NCI-H128 (cell line): ENCODE results near the gene ZBTB43.

Experiments used
- DNase-seq: peaks from one replicate; lab custom pipeline; 2025; ENCODE audit not compliant: unreplicated experiment; lab: John Stamatoyannopoulos, UW

ZBTB43 gene

DNA sequence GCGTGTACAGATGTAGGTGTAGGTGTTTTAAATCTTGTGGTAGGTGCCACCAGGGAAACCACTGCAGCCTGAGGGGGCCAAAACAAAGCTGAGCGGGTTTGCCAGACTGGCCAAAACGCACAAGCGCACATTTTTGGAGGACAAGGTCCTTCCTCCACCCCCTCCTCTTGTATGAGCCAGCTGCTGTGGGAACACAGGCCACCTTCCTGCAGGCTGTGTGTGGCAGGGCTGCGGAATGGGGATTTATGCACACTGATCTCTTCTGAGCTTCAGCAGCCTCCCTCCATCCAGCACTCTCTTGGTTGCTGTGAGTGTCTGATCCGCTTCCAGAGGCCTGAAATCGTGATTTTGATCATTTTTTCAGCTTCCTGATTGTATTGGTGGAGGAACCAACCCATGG is 22.4 kb downstream of the ZBTB43 start:
- DNase-seq = no peak

DNA sequence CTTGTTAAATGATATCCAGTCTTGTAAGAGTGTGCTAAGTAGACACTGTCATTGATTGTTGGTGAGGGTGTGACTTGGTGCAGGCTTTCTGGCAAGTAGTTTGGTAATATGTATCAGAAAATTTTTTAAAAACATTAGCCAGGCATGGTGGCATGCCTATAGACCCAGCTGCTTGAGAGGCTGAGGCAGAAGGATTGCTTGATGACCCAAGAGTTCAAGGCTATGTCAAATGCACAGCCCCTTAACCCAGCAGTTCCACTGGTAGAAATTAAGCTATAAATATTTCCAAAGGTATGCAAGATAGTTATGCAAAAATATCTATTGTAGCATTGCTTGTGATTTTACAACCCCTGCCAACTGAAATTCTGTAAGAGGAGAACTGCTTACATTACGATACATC is 24.2 kb downstream of the ZBTB43 start:
- no peak for DNase-seq

GRCh38 chr9:126830827-126831226 is 26.0 kb downstream of the ZBTB43 start:
- DNase-seq = no peak

DNA sequence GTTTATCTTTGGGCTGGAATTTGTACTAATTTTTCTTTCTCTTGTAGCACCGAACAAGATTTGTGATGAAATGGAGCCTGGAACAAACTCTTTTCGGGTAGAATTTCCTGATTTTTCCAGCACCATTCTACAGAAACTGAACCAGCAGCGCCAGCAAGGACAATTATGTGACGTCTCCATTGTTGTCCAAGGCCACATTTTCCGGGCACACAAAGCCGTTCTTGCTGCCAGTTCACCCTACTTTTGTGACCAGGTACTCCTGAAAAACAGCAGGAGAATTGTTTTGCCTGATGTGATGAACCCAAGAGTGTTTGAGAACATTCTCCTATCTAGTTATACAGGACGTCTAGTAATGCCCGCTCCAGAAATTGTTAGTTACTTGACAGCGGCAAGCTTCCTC is 27.6 kb downstream of the ZBTB43 start:
- no peak for DNase-seq

- no peak for DNase-seq
Observed at GRCh38 chr9:126833020-126833419, 28.2 kb downstream of the ZBTB43 start.

DNA sequence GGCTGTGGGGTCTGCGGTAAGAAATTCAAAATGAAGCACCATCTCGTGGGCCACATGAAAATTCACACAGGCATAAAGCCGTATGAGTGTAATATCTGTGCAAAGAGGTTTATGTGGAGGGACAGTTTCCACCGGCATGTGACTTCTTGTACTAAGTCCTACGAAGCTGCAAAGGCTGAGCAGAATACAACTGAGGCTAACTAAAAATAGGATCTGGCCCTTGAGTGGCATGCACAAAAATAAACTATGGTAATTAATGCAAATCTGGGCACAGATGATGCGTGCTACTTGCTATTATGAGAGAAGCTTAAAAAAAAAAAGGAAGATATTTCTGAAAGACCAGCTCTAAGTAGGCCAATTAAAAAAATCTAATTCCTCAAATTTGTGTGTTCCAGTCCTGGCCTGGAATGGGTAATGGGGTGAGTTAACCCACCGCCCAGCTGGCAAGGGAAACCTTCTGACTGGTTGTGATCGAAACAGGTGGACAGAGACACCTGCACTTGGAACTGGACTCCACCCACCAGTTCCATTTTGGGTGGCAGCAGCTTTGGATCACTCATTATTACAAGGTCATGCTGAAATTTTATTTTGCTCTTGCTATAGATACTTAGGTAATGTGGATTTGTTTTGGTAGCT is 29.0 kb downstream of the ZBTB43 start:
- DNase-seq = no peak

DNA sequence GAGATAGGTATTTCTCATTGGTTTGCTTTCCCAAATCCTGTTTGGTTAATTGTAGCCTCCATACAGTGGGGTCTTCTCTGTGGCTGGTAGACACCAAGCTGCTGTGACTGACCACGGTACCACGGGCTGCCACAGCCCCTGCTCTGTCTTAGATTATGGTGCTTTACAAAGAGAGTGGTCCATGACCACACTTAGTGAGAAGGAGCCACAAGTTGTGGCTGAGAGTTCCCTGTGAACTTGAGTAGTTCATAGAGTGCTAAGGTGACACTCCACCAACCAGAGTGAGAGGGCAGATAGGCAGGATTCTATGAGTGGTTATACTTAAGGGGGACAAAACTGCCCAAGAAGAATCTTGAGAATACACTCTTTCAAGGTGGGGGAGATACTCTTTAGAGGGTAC is 29.8 kb downstream of the ZBTB43 start:
- no peak for DNase-seq

- DNase-seq = no peak
Observed at GRCh38 chr9:126836216-126836615, 31.4 kb downstream of the ZBTB43 start.

DNA sequence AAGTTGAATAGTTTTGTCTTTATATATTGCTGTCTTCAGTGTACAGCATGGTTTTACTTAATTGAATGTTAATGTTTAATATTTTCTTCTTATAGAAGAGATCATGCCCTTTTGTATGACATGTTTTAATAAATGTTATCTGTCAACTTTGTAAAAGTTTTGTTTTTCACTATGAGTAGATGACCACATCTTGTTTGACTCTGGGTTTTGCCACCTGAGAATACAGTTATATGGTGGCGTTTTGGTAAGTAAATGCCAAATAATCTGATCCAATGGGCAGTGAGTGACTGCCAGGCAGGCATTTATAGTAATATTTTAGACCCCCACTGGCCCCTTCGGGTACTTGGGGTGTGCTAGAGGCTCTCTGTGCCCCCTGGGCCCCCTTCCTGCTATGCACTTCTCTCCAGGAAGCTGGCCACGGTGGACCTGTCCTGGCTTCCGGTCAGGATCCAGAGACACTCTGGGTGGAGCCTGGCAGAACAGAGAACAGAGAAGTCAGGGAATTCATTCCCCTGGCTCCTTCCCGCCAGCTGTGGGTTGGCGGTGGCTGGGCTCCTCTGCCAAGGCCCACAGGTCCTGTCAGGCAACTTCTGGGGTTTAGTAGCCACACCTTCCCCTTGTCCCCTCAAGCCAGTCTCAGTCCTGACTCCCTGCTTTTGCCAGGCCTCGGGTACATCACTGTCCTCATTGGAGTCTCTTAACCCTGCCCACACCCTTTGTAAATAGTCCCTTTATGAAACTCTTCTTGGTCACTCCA is 33.4 kb downstream of the ZBTB43 start:
- no peak for DNase-seq

DNA sequence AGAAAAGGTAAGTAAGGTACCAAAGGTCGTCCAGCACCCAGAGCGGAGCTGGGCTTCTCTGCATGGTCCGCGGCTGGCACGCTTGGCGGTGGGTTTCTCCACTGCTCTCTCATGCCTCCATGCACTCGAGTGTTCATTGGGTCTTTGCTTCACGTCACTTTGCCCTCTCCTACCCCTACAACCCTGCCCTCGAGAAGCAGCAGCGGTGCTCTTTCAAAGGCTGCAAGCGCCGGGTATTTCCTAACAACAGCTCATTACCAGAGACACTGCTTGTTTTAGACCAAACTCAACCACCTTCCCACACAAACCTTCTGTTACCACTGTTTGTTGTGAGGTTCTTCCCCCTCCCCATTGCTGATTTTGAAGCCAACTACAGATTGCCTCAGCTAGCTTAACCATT is 34.1 kb downstream of the ZBTB43 start:
- no peak for DNase-seq

DNA sequence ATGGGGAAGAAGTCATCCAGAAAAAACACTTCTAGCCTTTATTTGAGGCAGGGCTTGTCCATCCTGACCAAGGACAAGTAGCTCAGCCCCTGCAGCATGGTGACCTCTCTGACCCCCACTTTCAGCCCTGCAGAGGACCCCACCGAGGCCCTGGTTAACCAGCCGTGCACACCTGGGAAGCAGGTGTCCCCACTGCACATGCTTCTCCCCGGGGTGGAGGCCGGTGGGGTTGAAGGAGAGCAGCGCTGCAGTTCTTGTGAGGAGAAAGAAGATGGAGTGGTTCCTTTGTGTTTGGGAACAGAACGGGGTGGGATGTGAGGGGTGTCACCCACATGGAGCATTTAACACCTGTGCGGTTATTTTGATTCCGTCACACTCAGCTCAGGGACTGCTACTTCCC is 34.5 kb downstream of the ZBTB43 start:
- no peak for DNase-seq

DNA sequence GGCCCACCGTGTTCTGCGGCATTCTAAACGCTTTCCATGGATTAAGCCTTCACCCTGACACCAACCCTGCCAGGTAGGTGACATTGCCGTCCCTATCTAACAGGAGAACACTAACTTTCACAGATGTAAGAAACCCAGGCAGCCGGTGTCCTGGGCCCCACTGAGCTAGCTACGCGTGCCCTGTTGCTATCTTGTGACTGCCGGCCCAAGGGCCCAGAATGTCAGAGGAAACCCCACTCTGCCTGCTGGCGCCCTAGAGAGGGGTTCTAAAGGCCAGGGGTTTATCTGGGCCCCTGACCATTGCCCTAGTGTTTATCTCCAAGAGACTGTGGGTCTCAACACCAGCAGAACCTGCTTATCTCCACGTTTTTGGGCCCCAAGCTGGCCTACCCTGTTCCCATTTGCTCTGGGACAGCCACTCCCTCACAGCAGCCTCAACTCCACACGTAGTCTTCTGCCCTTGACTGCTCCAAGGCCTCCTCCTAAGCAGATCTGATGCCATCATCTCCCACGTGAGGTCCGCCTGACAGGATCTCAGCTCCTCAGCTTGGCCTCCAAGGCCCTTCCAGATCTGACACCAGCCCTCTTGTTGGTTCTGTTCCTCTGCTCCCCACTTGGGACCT is 37.5 kb downstream of the ZBTB43 start:
- no peak for DNase-seq

- no peak for DNase-seq
Observed at GRCh38 chr9:126842977-126843799, 38.3 kb downstream of the ZBTB43 start.

DNA sequence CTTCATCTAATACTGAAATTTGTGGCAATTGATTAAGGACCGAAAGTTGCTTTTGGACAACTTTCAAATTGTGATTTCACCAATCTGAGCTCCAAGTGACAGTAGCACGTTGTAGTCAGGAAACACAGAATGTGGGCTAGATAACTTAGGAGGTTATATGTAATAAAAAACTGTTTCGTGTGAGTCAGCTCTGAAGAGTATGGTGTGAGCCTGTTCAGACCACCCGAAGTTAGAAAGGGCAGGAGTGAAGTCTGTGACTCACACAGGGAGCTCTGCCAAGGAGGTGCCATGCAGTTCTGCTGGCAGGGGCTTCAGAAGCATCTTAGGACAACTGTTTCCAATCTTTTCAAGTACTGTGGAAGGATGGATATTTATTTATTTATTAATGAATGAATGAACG is 39.2 kb downstream of the ZBTB43 start:
- DNase-seq = no peak

DNA sequence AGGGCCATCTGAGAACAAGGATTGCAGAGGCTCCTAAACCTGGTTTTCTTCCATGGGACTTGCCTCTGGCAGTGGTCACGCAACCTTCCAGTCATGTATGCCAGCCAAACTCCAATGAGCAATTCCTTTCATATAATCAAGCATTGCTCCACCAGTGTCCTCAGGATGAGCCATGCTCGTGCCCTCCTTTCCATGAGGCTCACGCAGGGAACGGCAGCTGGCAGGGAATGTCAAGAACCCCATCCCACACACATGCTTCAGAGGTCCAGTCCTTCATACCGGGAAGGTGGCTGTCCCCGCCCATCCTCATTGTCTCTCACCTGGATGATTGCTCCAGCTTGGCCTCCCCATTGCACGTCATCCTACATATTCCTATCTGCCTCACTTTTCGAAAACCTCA is 42.2 kb downstream of the ZBTB43 start:
- no peak for DNase-seq

- DNase-seq = no peak
Observed at GRCh38 chr9:126849591-126850225, 44.9 kb downstream of the ZBTB43 start.

DNA sequence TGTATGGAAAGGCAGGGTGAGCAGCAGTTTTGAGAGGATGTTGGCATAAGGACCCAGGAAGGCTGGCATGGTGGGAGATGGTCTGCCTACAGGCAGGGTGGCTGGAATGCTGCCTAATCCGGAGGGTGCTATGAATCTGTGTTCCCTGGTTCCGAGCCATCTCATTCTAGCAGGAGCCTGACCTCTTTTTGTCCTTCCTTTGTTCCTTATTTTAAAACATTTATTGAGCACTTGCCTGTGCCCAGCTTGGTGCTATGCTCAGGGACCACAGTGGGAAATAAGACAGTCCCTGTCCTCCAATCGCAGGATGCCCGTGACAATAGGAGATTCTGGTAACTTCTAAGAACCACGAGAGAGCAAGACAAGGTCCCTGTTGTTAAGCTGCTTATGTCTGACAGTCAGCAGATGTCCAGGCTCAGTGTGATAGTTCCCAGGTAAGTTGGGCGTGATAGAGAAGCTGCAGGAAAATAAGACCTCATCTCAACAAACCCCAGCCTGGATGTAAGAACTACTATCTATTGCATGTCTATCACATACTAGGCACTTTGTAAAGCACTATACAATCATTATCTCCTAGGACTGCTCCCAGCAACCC is 46.5 kb downstream of the ZBTB43 start:
- DNase-seq = no peak

- no peak for DNase-seq
Observed at GRCh38 chr9:126852086-126852688, 47.3 kb downstream of the ZBTB43 start.

- no peak for DNase-seq
Observed at GRCh38 chr9:126853667-126854066, 48.8 kb downstream of the ZBTB43 start.

- DNase-seq = no peak
Observed at GRCh38 chr9:126854734-126855133, 49.9 kb downstream of the ZBTB43 start.
